Stimulated activated CD8-positive, alpha-beta memory T cell treated with anti-CD3 and anti-CD28 coated beads, Interleukin-15, amount 100 ng/mL, for 24 hours (primary cell): ENCODE measurements around the gene IGSF9B.

Source experiments
- DNase-seq: peaks from one replicate; pipeline ENCODE4 v3.0.0-alpha.2; 2020; ENCODE audit warnings: low read depth

The IGSF9B gene

DNA sequence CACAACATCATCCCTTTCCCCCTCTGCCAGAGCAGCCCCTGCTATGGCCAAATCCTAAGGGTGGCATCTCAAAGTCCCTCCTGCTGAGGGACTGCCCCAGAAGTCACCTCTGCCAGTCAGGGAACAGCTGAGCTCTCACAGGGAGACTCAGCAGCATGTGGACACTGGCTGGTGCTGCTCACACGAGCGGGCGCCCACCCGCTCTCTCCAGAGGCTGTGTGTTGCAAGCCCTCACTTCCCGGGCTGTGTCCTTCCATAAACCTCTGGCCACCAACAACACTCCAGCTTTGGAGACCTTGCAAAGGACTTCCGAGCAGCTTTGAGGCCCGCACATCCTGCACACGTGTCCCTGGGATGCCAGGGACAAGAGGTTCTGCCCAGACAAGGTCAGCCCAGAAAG is 2.8 kb downstream of the IGSF9B start:
- no peak for DNase-seq

DNA sequence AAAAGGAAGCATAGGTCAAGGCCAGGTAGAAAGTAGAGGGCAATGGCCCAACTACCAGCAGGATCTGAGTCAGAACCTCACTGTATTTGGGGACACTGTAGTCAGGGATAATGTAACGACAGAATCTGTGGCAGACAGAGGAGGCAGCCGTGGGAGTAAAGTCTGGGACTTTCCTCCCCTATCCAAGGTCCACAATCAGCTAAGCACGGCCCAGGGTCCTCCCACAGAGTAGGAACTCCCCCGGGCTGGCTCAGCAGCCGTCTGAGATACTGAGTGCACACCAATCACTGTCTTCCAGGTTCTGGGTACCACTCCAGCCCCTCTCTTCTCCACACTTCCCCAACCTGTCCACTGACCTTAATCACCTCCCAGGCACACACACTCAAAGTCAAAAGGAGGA is 3.2 kb downstream of the IGSF9B start:
- no peak for DNase-seq

- DNase-seq = no peak
These were observed 4.3 kb downstream of the IGSF9B start for GRCh38 chr11:133952199-133953190.

DNA sequence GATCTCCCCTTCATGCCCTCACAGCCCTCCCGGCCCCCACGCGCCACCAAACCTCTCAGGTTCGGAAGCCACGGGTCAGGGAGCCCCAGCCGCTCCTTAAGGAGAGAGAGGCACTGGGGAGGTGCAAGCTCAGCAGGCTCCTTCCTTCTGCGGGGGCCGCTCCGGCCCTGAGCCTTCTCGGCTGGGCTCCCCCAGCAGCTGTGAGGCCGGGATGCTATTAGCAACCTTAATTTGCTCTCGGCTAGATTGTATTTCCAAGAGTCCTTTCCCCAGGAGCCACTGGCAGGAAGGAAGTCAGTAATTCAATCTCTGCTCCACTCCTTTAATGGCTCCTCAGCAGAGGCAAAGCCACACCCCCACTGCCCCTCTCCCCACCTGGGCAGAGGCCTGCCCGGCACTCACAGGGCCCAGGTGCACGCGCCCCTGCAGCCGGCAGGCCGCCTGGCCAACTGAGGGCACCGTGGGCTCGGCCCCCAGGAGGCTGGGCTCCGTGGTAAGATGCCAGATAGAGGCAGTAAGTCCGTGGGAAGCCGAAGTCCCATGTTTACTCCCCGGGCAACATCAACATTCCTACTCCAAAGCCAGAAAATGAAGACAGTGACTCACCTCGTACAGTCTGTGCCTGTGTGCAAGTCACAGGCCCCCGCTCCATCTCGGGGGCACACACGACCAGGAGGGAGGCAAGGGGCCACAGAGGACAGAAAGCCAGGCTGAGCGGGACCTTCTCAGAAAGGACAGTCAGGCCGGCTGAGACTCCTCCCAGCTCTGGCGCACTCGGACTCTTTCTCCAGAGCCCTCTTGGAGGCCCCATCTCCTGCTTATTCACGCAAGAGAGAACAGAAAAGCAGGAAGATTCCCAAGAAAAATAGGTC is 5.2 kb downstream of the IGSF9B start:
- DNase-seq = no peak

DNA sequence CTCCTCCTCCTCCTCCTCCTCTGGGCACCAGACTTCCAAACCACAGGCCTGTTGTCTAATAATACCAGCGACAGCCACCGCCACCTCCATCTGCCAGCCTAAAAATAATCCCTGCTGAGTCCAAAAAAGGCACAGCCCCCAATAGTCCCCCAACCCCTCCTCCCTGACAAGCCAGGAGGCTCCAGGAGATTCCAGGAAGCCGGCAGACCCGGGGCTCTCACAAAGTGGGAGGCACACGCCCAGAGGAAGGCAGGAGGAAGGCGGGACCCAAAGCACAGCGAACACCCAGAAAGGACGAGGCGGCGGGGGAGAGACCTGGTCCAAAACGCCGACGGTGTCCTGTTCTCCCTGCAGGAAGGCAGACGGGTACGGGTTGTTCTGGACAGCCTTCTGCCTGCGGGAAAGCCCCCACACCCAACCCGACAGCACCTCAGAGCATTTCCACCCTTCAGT is 5.9 kb downstream of the IGSF9B start:
- DNase-seq = no peak

DNA sequence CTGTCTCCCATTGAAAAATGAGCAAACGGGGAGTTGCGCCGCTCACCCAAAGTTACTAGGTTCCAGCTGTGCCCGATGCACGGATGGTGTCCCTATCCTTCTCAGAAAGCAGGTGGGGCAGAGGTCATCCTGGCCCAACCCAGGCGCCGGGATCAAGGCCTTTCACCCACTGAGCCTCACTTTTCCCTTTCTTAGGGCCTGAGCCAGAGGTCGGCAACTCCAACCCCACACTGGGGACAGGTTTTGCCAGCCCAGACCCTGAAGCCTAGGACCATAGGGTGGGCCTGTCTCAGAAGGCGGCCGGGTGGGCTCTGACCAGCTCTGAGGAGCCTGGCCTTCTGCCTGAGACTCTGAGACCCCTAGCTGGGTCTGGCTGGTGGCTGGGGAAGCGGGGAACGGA is 6.3 kb downstream of the IGSF9B start:
- DNase-seq = no peak

DNA sequence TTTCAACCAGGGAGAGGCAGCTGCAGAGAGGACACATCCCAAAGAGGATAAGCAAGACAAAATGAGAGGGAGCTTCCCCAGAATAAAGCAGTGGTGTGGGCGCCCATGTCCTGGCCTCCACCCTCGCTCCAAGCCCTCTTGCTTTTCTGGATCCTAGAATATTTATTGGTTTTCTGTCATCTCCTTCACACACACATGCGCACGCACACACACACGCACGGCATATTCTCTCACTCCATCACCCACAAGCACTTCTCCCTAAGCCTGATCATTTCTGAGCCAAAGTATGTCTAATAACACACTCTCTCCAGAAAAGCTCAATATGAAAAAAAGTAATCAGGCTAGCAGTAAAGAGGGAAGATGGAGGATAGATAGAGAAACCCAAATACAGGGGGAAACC is 7.6 kb downstream of the IGSF9B start:
- DNase-seq = no peak

DNA sequence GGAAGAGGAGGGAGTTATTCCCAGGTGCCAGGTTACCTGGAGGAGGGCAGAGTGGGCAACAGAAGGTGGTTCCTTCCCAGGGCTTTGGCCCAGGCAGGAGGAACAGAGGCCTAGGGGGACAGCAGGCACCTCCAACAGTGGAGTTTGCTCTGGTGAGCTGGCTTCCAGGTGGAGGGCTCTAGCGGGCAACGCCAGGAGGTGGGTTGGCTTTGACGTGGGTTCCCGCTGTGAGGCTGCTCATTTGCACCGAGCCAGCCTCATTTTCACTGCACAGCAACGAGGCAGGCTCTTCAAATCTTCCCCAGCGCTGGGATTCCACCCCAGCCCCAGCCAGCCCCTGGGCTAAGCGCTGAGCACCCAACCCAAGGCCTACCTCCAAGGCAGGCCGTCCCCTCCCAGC is 8.1 kb downstream of the IGSF9B start:
- DNase-seq = no peak

- no peak for DNase-seq
These were observed 9.4 kb downstream of the IGSF9B start for GRCh38 chr11:133947321-133947756.

- DNase-seq = no peak
These were observed 10.0 kb downstream of the IGSF9B start for GRCh38 chr11:133946541-133947318.

DNA sequence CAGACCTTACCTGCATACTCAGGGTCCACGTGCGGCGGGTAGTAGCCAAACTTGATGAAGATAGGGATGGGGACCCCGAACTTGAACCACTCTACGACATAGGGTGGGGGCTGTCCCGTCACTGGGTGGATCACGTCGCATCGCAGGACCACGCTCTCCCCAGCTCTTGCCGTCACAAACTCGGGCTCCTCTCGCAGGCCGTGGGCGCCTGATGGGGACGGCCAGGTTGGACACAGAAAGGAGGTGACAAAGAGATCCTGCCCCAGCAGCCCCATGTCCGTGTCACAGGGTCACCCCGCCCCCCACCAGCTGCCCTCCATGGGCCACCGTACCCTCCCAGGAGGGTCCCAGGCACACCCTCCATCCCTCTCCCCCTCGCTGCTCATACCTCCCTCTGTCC is 10.7 kb downstream of the IGSF9B start:
- no peak for DNase-seq

GRCh38 chr11:133945087-133945974 is 11.4 kb downstream of the IGSF9B start:
- no peak for DNase-seq

DNA sequence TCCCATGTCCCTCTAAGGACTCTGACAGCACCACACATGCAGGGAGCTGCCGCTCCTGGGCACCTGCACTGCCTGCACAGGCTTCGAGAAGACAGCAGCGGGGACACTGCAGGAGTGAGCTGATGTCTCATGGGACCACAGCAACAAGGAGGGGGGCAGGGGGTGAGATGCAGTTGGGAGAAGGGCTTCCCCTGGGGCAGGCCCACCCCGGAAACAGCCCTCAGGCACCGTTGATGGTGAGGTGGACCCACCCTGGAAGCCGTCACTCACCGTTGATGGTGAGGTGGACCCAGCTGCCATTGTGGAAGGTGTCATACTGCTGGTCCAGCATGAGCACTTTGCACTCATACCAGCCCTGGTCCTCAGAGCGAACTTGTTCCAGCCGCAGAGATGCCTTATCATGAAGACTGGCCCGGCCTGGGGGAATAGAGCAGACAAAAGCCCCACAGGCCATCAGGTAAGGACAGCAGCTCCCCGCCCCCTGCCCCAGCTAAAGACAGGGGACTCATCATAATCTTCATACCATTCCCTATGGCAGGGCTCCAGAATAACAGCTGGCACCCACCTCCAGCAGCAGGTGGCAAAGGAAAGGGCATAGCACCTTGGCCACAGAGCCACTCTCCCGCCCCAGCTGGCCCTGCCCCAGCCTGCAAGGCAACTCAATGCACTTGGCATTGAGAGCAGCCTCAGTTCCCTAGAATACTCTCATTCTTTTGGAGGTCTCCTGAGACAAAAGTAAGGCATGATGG is 12.6 kb downstream of the IGSF9B start:
- DNase-seq = no peak

DNA sequence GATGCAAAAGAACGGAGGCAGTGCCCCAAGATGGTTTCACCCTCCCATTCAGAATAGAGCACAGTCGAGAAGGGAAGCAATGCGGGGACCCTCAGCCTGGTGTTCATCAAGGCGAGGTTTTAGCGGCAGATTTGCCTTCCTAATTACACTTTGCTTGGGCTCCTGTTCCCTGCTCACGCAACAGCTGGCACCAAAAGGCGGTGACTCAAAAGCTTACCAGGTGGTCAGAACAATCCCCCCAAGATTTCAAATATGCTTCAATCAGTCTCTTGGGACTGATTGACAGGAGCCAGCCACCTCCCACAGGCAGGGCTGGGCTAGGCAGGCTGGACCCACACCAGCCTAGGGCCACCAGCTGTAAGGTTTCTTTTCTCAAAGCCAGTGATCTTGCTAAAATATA is 14.2 kb downstream of the IGSF9B start:
- DNase-seq = no peak

DNA sequence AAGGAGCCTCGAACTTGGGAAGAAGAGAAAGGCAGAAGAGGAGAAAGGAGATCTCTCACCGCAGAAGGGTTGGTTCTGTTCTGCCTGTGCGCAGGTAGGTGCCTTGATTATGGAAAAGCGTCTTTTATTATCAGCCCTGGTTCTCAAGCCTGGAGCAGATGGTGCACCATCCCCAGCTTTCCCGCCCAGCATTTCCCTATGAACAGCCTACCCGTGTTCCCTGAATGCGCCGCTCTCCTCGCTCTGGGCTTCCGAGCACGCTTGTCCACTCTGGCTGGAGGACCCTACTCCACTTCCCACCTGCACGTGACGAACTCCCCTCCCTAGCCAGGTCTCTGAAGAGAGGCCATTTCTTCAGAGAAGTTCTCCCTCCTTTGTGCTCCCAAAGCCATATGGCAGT is 15.2 kb downstream of the IGSF9B start:
- DNase-seq = no peak

DNA sequence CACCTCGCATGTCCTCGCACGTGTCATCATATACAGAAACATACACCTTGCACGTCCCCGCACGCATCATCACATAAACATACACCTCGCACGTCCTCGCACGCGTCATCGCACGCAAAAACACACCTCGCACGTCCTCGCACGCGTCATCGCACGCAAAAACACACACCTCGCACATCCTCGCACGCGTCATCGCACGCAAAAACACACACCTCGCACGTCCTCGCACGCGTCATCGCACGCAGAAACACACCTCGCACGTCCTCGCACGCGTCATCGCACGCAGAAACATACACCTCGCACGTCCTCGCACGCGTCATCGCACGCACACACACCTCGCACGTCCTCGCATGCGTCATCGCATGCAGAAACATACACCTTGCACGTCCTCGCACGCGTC is 16.7 kb downstream of the IGSF9B start:
- no peak for DNase-seq

GRCh38 chr11:133939558-133939957 is 17.2 kb downstream of the IGSF9B start:
- DNase-seq = no peak

- no peak for DNase-seq
These were observed 18.6 kb downstream of the IGSF9B start for GRCh38 chr11:133938166-133938565.

GRCh38 chr11:133937468-133937867 is 19.3 kb downstream of the IGSF9B start:
- no peak for DNase-seq

DNA sequence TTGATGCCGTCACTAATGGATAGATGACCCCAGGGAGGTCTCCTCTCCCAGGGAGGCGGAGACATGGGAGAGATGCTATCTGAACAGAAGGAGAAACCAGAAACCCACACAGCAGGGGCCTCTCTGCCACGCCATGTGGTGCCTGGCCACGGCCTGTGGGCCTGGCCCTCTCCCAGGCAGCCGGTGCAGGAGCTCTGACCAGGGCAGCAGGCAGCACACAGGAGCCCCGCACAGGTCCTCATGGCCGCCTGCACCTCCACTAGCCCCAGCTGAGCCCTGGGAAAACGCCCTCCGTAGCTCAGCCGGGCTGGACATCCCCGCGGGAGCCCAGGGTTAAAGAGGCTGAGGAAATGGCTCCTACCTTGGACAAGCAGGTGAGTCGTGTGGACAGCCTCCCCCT is 19.8 kb downstream of the IGSF9B start:
- DNase-seq = no peak
